ENCODE results near the gene BARX1.

GRCh38 chr9:93955981-93956784 lies 1.0 kb upstream of the BARX1 start:
- TF ChIP-seq EZH2 (IDR thresholded peaks at IDR 0.05; ENCODE audit: low read length, missing control alignments) = no peak
- no peak for TF ChIP-seq CTCF (conservative IDR thresholded peaks at IDR 0.05 in 1 of 2, IDR thresholded peaks at IDR 0.05 in 1 of 2; ENCODE audit: low read depth in 1 of 2, low read length in 2 of 2)

Data from fibroblast of lung (primary cell).